ENCODE measurements around the gene SALL4. TPM values are rescaled to one million over a fixed set of nuclear protein-coding genes. Genes with fewer than 3 reads are reported as not detected.

SALL4 gene
- total and polyA plus RNA-seq, 2 of the 8 experiments (the other 6 are each of a cell fraction or from before 2014, with no cell fraction given), result 108 to 235 TPM

- H4K8ac ChIP-seq (ENCODE audit: extremely low read depth, insufficient read depth, low read length), result no peak overlapping the region
- H4K5ac ChIP-seq (ENCODE audit: insufficient read length, low read depth, low read length), result no peak overlapping the region
- no peaks in the 10 kb centered on the region for H3K9me3 ChIP-seq (ENCODE audit: insufficient read depth in 2 of 2, low read depth in 1 of 2, low read length in 1 of 2)
- H2AK5ac ChIP-seq (ENCODE audit: low read depth, low read length), result no peak overlapping the region
- H3K79me1 ChIP-seq (ENCODE audit: low read depth, low read length), result no peaks in the 10 kb centered on the region
- CTCF ChIA-PET (ENCODE audit: partially characterized antibody), result interaction anchor here (0.6 kb wide), 2 partner anchors 49 to 99 kb away, joined by 3 to 4 read pairs; no protein-coding TSS in a partner anchor
- POLR2A ChIA-PET (ENCODE audit: partially characterized antibody), result interaction anchor here (1.9 kb wide), 1 partner anchor 29 kb away, joined by 6 read pairs; the partner anchor contains the start of gene SALL4
- H3K23ac ChIP-seq (ENCODE audit: insufficient read length), result no peak overlapping the region
- no peak overlapping the region for H3K18ac ChIP-seq (ENCODE audit: extremely low read depth, low read length)
- no peaks in the 10 kb centered on the region for H3K36me3 ChIP-seq (ENCODE audit: control insufficient read depth in 2 of 4, insufficient read depth in 4 of 4, low read length in 3 of 4)
- H4K20me1 ChIP-seq (replicated peaks in 1 of 2; ENCODE audit: control insufficient read depth in 1 of 2, insufficient read depth in 2 of 2, low read length in 2 of 2), result no peaks in the 10 kb centered on the region
- no peak overlapping the region for H3K14ac ChIP-seq (ENCODE audit: insufficient read length)
- no peaks in the 10 kb centered on the region for H3K23me2 ChIP-seq (ENCODE audit: low read depth, low read length)
- no peaks in the 10 kb centered on the region for H3K27me3 ChIP-seq (replicated peaks in 1 of 4; ENCODE audit: control insufficient read depth in 3 of 4, extremely low read depth in 1 of 4, insufficient read depth in 3 of 4, low read length in 3 of 4)
- H3K79me2 ChIP-seq (ENCODE audit: control insufficient read depth in 1 of 2, insufficient read depth in 2 of 2, low read length in 2 of 2), result no peaks in the 10 kb centered on the region
- DNase-seq (ENCODE audit: low read depth in 1 of 2, low spot score in 2 of 2), result no peak
- no peak overlapping the region for H2BK120ac ChIP-seq (replicated peaks; ENCODE audit: low read depth, low read length)
- 87% methylated on average over 7 of the region's 7 CpGs; no CpG with 5 or more reads in 1 of the 2 experiments for WGBS, 2 experiments (ENCODE audit: extremely low coverage in 1 of 2, insufficient coverage in 1 of 2, insufficient read length in 1 of 2, insufficient replicate concordance in 2 of 2, low coverage in 1 of 2, low lambda C conversion rate in 2 of 2, missing lambda C conversion rate in 1 of 2)
- H3K27ac ChIP-seq (ENCODE audit: low read depth, low read length), result no peak overlapping the region
- no peak overlapping the region for H3K4me3 ChIP-seq (ENCODE audit: extremely low read depth in 1 of 4, insufficient read depth in 2 of 4, low read depth in 3 of 4, low read length in 4 of 4)
- H2AFZ ChIP-seq (ENCODE audit: low read length), result no peak overlapping the region
- H3K9ac ChIP-seq (replicated peaks in 1 of 4; ENCODE audit: extremely low read depth in 1 of 4, low read depth in 3 of 4, low read length in 3 of 4), result no peak overlapping the region
- peaks cover 2 to 4% (median 3%) of the 10 kb centered on the region in 4 experiments; a peak in 3 of 7 replicates for H3K4me1 ChIP-seq (replicated peaks in 1 of 4; ENCODE audit: control insufficient read depth in 3 of 4, insufficient read depth in 4 of 4, low read length in 3 of 4)
- no peak overlapping the region for H3K4me2 ChIP-seq (ENCODE audit: insufficient read depth in 1 of 2, low read depth in 2 of 2, low read length in 2 of 2)
- H3K56ac ChIP-seq (replicated peaks; ENCODE audit: insufficient read length, low read depth, low read length), result no peak overlapping the region
- H4K91ac ChIP-seq (replicated peaks; ENCODE audit: insufficient read length, low read length), result no peak overlapping the region
- no peak overlapping the region for H2BK5ac ChIP-seq (ENCODE audit: low read depth, low read length)
- no peak overlapping the region for H3K4ac ChIP-seq (replicated peaks; ENCODE audit: insufficient read length, low read depth, low read length)
- no peak overlapping the region for H2BK15ac ChIP-seq (ENCODE audit: low read length)
- no peak for FAIRE-seq
- no peak overlapping the region for H2BK20ac ChIP-seq (ENCODE audit: low read length)
- no peak overlapping the region for H2BK12ac ChIP-seq (ENCODE audit: low read depth, low read length)
- TF ChIP-seq HDAC2 (IDR thresholded peaks at IDR 0.05; ENCODE audit: borderline replicate concordance in 1 of 2, low read depth in 2 of 2, low read length in 2 of 2) (no peak), RXRA (IDR thresholded peaks at IDR 0.05; ENCODE audit: insufficient read depth, low read depth, low read length) (no peak), SAP30 (IDR thresholded peaks at IDR 0.05; ENCODE audit: insufficient read depth, insufficient replicate concordance, low read length) (no peak), GABPA (IDR thresholded peaks at IDR 0.05; ENCODE audit: borderline replicate concordance, insufficient read depth, low read length) (no peak), KDM4A (IDR thresholded peaks at IDR 0.05; ENCODE audit: low read depth, low read length, severe bottlenecking) (no peak), SP2 (IDR thresholded peaks at IDR 0.05; ENCODE audit: low read length) (no peak), RFX5 (IDR thresholded peaks at IDR 0.05; ENCODE audit: borderline replicate concordance, low read depth, low read length) (no peak), JUN (IDR thresholded peaks at IDR 0.05; ENCODE audit: low read depth, low read length) (no peak), BCL11A (IDR thresholded peaks at IDR 0.05; ENCODE audit: low read depth in 2 of 2, low read length in 2 of 2) (no peak), CTBP2 (IDR thresholded peaks at IDR 0.05; ENCODE audit: borderline replicate concordance, insufficient read depth, insufficient read length, low read length) (no peak), TAF1 (IDR thresholded peaks at IDR 0.05; ENCODE audit: low read depth, low read length) (no peak), RBBP5 (IDR thresholded peaks at IDR 0.05; ENCODE audit: borderline replicate concordance, low read depth, low read length) (no peak), SIX5 (IDR thresholded peaks at IDR 0.05; ENCODE audit: low read depth, low read length) (no peak), NRF1 (IDR thresholded peaks at IDR 0.05; ENCODE audit: low read depth, low read length) (no peak)
Measured at GRCh38 chr20:51830538-51830937, 28.2 kb upstream of the SALL4 start.
